ENCODE data around the gene KNSTRN. TPM values are rescaled to one million over a fixed set of nuclear protein-coding genes. Genes with fewer than 3 reads are reported as not detected.

Gene KNSTRN, protein sequence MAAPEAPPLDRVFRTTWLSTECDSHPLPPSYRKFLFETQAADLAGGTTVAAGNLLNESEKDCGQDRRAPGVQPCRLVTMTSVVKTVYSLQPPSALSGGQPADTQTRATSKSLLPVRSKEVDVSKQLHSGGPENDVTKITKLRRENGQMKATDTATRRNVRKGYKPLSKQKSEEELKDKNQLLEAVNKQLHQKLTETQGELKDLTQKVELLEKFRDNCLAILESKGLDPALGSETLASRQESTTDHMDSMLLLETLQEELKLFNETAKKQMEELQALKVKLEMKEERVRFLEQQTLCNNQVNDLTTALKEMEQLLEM
- polyA plus RNA-seq (ENCODE audit: insufficient read length in 3 of 3): 10 to 100 TPM; 31.3 to 39.8 (median 34.5) TPM

DNA sequence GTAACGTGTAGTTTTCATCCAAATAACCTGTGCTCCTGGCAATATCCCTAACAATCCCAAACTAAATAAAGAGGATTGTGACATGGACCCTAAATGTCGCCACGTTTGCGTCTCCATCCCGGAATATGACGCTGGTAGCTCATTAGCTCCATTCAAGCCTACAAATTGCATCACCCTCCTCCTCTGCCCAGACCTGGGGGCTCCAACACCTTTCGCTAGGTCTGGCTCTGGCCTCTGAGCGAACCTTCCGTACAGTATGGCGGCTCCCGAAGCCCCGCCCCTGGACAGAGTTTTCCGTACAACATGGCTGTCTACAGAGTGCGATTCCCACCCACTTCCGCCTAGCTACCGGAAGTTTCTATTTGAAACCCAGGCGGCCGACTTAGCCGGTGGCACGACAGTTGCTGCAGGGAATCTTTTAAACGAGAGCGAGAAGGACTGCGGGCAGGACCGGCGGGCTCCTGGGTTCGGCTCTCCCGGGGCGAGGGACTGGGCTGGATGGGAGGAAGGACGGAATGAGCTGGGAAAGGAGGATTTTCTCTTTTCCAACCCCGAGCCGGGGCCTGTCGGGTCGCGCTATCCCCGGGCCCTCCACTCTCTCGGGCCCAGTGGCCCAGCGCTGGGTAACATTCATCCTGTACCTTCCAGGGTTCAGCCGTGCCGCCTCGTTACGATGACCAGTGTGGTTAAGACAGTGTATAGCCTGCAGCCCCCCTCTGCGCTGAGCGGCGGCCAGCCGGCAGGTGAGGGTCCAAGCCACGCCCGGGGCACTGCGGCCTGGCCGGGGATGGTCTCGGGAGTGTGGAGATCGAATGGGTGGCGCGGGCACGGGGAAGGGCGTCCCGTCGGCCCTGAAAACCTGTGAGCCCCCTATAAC, at the start of gene KNSTRN:
TSS of gene KNSTRN (plus strand) at position 142 of the 877 bp plus-strand sequence. CDS start at position 257, 115 bp downstream.
- peak; percentile 80 to 89 (median 81) for DNase-seq (ENCODE audit: low read depth in 3 of 3, low spot score in 2 of 3)

DNA sequence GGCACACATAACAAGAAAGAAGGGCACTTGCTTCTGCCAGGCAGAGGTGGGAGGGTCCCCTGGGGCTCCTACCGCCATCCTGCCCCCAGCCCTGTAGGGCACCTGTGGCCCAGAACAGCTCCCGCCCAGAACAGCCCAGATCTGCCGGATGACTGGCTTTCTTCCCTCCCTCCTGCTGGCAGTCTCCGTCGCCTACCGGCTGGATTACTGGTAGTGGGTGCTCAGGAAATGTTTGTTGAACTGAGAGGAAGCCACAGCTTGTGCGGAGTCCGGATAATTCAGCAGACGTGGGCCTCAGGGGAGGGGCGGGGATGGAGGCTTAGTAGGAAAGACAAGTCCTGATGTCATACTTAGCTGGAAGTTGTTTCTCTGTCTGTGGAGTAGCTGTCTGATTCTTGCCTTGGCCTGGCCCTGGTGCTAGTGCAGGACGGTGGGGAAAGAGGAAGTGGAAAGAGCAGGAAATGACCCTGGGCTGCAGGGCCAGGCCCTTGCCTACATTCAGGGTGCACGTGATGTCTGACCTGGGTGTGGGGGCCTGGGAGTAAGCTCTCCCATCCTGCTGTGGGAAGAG, 48.5 kb upstream of the KNSTRN start:
- DNase-seq (ENCODE audit: low read depth in 3 of 3, low spot score in 2 of 3): no peak

DNA sequence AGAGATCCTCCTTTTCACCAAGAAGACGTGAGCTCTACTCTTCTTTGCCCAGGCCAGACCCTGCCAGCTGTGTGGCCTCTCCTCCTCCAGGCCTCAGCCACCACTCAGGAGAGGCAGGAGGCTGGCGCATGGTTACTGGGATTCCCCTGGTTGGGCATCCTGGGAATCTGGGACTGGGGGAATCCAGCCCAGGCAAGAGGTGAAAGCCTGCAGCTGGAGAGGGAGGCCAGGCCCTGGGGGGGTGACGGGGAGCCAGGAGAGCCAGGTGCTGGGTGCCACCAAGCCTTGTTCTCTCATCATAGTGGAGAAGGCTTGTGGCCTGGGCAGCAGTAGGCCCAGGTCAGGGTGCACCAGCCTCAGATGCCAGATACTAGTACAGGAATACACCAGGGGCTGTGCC, 48.0 kb upstream of the KNSTRN start:
- no peak for DNase-seq (ENCODE audit: low read depth in 3 of 3, low spot score in 2 of 3)

DNA sequence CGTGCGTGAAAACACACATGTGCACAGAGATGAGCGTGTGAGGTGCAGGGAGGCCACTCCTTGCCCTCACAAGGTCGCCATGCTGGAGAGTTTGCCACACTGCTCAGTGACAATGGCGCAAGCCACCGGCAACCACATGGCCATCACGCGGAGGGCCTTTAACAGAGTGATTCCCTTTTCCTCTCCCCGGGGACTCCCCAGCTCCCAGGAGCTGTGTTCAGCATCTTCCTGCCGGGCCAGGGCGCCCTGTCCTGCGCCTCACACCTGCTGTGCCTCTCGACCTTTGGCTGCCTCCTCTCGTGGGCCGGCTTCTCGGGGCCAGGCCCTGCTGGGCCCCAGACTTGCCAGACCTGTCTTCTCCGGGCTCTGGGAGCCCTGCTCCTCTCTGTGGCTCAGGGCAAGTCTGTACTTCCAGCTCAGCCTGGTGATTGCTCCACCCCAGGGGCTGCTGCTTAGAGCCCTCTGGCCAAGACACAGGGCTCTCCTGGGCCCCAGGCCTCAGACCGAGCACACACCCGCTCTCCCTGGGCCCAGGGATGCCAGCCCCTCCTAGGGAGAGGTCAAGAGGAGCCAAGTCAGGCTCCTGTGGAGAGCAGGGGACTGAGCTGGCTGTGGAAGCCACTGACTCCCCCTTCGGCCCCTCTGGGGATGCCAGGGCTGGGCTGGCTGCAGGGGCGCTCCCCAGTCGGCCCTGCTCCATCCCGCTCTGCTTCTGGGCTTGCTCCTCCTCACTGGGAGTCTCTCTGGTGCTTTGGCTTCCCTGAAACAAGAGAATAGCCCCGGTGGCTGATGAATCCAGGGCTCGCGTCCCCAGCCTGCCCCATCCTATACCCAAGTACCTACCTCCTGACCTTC, 47.4 kb upstream of the KNSTRN start:
- DNase-seq (ENCODE audit: low read depth in 3 of 3, low spot score in 2 of 3): no peak

DNA sequence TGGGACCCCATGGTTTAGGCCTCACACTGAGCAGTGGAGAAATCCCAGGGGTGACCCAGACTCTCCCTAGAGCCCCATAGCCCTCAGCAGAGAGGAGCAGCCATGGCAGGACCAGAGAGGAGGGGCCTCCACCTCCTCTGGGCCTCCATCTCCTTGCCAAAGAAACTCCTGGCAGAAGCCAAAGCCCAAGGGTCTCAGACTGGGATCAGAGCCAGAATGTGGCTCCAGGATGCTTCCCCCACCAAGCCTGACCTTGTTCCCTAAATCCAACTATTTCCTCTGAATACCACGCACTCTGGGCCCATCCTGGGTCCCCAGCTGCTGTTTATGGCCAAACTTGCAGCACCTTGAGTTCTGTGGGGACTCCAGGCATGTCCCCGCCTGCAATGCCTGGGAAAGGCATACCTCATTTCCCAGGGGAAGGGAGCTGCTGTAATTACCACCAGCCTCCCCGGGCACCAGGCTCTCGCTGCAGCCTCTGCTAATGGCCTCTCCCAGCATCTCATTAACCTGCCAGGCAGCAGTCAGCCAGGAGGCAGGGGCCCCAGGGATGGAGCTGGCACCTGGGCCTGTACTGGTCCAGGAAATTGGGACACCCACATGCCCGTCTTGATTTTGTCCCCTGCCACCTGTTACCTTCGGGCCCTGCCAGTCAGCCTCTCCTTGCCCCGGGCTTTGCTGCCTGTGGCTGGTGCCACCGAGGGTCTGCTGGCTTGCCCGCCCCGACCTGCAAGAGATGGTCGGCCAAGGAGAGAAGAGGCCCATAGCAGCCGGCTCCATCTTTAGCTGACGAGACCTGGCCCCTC, 46.4 kb upstream of the KNSTRN start:
- DNase-seq (ENCODE audit: low read depth in 3 of 3, low spot score in 2 of 3): no peak

DNA sequence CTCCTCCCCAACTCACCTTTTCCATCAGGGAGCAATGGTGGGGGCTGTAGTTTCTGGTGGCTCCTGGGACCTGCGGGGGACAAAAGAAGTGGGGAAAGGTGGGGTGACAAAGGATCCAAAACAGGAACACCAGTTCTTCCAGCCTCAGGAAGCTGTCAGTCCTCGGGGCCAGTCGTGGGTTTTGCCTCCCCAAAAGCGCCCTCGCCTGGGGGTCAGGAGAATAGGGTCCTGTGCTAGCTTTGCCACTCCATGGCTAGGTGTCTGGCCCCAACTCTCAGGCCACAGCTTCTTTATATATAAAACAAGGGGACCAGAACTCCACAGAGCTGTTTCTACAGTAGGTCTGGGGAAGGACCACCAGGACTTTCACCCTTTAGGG, 45.8 kb upstream of the KNSTRN start:
- no peak for DNase-seq (ENCODE audit: low read depth in 3 of 3, low spot score in 2 of 3)

DNA sequence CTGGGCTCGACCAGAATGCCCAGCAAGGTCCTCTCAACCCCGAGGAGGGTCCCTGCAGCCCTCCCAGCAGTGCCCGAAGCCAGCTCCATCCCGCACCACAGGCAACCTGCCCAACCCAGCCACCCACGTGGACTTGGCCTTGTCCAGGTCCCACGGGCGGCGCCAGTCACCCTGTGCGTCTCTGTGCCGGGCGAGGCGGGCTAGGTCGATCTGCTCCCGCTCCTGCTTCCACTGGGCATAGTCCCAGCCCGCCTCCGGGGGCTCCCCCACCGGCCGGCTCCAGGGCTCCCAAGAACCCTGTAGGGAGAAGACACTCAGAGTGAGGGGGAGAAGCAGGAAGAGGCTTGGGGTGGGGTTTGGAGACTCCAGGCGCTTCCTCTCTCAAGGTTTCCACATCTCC, 44.9 kb upstream of the KNSTRN start:
- DNase-seq (ENCODE audit: low read depth in 3 of 3, low spot score in 2 of 3): no peak

DNA sequence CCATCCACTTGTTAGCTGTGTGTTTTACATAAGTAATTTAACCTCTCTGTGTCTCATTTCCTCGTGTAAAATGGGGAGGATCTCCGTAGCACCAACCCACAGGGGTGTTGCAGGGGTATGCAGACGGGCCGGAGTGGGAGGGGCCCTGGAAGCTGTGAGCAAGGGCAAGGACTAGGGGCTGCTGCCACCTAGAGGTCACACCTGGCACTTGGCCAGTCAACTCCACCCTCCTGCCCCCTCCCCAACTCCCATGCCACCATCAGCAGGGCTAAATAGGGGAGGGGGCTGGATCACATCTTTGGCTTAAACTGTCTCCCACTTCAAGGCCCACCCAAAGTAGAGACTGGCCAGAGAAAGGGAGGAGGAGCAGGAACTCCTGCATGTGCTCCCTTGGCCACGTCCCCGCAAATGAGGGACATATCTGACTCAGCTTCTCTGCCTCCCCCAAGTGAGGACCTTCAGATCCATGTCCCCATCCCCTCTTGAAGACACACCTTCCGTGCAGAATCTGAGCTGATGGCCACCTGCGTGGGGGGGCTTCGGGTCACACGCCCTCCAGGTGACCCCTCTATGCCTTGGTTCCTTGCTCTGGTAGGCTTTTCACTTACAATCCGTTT, 44.4 kb upstream of the KNSTRN start:
- DNase-seq (ENCODE audit: low read depth in 3 of 3, low spot score in 2 of 3): no peak

DNA sequence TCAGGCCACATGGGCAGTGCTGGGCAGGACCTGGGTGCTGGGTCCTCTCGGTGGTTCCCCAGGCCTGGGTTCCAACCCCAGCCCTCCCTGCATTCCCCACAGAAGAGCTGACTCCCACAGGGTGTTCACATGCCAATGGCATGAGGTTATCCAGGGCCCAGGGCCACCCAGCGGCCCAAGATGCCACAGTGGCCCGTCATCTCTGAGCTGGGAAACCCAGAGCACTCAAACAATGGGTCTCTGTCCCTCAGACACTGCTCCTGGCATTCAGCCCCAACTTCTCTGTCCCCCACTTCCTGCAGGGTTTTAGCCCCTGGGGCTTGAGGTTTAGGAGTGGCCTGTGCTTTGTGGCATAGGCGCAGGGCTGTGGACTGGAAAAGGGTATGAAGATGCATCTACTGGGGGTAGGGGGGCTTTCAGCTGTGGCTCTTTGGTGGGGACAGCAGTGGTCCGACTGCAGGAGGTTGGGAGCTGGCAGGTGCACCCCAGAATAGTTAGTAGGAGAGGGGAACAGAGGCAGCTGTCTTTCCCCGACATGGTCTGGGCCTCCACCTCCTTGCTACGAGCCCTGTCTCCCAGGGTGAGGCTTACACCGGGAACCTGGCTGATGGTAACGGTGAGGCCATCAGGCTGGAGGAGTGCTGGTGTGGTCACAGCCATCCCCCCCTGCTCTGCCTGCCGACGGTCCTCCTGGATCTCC, 43.5 kb upstream of the KNSTRN start:
- DNase-seq (ENCODE audit: low read depth in 3 of 3, low spot score in 2 of 3): no peak

DNA sequence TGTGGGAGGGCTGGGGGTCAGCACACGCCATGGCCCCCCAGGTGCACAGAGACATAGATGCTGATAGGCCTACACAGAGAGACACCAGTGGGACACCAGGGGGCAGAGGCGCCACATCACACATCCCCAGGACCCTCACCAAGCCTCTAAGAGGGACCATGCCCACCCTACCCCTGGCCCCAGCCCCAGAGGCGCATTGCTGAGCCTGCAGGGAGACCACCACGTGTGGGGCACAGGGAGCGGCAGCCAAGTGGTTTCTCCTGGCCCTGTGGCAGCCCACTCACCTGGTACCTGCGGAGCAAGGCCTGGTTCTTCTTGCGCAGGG, 42.9 kb upstream of the KNSTRN start:
- DNase-seq (ENCODE audit: low read depth in 3 of 3, low spot score in 2 of 3): no peak

DNA sequence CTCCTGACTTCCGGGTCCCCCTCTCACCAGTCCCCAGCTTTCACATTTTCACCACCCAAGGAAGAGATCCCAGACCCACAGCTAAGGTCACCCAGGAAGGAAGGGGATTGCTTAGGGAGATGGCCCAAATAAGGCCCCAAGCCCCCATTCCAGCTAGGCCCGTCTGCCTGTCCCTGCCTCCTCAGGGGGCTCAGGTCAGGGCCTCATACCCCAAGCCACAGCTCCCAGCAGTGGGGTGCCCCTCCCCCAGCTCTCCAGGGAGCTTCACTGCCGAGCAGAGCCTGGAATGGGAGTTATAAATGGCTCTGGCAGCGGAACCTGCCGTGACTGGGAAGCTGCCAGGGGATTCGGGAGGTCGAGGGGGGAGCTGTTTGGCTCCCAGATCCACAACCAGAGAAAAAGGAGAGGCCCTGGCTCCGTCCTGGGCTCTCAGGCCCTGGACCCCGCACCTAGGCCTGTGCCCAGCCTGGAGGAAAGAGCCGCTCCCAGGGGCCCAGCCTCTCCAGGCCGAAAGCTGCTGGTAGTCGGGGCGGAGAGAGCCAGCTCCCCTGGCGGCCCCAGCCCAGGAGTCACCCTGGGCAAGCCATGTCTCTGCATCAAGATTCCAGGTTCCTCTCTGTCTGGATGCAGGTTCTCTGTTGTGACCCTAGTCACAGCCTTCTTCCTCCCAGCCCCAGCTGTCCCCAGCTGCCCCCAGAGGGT, 42.3 kb upstream of the KNSTRN start:
- DNase-seq (ENCODE audit: low read depth in 3 of 3, low spot score in 2 of 3): no peak

DNA sequence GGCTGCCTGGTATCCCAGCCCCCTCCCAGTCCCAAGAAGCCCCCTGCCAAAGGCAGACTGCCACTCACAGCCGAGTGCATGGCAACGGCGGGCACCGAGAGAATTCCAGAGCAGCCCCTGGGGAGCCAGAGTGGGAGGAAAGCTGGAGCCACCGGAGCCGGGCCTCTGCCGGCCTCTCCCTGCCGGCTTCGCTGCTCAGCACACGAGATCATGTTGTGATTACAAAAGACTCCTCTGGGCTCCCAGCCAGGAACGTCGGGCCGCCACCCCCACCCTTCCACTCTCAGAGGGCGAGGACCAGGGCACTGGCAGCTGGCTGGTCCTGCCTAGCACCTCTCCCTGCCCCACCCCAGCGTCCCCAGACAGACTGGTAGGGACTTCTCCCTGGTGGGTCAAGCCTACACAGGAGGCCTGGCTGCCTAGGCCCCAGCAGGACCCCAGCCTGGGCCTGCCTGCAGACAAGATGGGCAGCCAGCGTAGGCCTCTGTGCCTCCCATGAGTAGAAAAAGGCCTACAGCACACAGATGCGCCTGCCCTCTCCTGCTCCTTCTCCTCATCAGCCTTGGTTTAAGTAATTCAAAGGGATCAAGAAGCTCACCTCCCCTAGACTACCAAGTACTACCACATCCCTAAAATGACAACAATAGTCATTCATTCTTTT, 41.7 kb upstream of the KNSTRN start, which contains the start of gene CCDC9B:
TSS of gene CCDC9B (minus strand) at position 200 of the 661 bp plus-strand sequence. CDS start at position 80, 120 bp downstream.
- peak in 1 of 3 donors; percentile 38 for DNase-seq (ENCODE audit: low read depth in 3 of 3, low spot score in 2 of 3)

DNA sequence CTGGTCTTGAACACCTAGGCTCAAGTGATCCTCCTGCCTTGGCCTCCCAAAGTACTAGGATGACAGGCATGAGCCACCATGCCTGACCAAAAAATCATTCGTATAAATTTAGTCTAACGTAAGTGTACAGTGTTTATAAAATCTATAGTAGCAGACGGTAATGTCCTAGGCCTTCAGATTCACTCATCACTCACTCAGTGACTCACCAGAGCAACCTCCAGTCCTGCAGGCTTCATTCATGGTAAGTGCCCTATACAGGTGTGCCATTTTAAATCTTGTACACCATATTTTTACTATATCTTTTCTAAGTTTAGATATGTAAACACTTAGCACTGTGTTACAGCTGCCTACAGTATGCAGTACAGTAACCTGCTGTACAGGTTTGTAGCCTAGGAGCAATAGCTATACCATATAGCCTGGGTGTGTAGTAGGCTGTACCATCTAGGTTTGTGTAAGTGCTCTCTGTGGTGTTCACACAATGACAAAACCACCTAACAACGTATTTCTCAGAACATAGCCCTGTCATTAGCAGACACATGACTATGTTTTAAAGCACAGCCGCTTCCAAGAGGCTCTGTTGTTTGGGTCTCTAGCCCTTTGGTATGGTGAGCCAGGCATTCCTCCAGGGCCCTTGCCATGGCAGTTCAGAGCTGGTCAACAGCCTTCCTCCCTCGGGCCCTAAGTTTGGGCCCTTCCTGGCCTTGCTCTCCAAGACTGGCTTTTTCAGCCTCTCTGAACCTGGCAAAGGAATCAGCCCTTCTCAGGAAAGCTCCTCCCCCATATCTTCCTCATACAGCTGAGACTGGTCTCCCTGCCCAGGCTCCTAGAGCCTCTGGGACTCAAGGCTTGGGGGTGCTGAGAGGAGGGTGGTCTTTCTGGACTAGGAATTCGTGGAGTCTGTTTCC, 39.9 kb upstream of the KNSTRN start:
- DNase-seq (ENCODE audit: low read depth in 3 of 3, low spot score in 2 of 3): no peak

DNA sequence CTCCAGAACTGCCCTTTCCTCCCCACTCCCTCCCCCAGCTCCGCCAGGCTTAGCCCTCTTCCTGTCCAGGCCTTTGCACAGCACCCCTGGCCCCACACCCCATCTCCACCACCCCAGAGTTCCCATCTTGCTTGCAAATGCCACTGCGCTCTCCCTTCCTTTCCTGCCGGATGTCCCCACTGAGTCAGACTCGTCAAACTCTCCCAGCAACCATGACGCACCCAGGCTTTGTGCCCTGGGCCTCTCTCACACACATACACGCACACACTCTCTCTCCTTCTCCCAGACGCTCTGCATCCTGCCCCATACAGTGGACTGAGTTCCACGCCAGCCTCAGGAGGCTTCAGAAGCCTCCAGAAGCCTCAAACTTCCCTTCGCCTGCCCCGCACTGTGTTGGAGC, 39.0 kb upstream of the KNSTRN start:
- DNase-seq (ENCODE audit: low read depth in 3 of 3, low spot score in 2 of 3): no peak

DNA sequence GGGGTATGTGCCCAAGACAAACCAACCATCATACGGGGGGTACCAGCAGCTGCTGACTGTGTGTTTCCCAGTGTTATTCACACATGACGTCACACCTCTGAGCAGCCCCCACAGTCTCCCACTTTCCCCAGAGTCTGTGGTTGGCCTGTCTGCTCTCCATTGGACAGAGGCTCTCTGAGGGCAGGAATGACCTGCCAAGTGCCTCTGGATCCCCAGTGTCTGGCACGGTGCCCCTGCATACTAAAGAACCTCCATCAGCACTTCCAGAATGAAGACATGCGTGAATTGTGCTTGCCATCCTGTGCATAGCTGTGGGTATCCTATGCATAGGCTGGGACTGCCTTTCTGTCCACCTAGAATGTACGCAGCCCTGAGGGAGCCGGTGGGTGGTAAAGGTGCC, 38.3 kb upstream of the KNSTRN start:
- DNase-seq (ENCODE audit: low read depth in 3 of 3, low spot score in 2 of 3): no peak

DNA sequence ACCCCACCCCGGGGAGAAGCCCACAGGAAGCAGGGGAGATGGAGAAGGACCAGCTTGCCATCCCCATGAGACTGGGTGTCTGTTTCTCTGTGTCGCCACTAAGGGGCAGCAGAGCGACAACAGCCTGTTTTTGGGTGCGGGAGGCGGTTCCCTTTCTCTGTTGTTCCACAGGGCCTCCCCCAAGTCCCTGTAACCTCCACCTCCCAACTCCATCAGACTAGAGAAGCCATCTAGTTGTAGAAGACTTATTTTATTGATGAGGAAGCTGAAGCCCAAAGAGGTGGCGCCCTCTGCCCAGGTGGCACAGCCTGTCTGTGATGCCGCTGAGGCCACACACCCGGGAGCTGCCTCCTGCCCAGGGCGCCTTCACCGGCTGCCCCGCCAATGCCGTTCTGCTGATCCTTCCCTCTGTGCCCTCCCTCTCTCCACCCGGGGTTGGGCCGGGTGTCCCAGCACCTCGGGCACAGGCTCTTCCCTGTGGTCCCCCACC, 37.8 kb upstream of the KNSTRN start:
- no peak for DNase-seq (ENCODE audit: low read depth in 3 of 3, low spot score in 2 of 3)

Measured in right renal cortex interstitium (tissue), 3 donors.